ENCODE data around the gene PADI1. TPM values are rescaled to one million over a fixed set of nuclear protein-coding genes. Genes with fewer than 3 reads are reported as not detected.

The PADI1 gene
- polyA plus RNA-seq, 1 donor from 2014 or later: 0.66 TPM

- Histone ChIP-seq H3K36me3 (ENCODE audit: insufficient read depth, low read length) (no peaks in the 10 kb centered on the region), H3K4me2 (ENCODE audit: low read length) (no peak overlapping the region), H3K9ac (ENCODE audit: low read length) (no peak overlapping the region), H4K20me1 (ENCODE audit: insufficient read depth) (no peaks in the 10 kb centered on the region), H3K27me3 (ENCODE audit: insufficient read depth, low read depth, low read length) (no peaks in the 10 kb centered on the region), H3K4me3 (ENCODE audit: low read length) (no peak overlapping the region), H3K9me3 (ENCODE audit: low read length) (no peaks in the 10 kb centered on the region), H3F3A (ENCODE audit: insufficient read depth, low read length, poor library complexity, severe bottlenecking) (no peaks in the 10 kb centered on the region), H3K79me2 (replicated peaks; ENCODE audit: insufficient read depth, low read length) (no peaks in the 10 kb centered on the region), H3K27ac (ENCODE audit: low read length) (no peak overlapping the region), H3K9me2 (ENCODE audit: insufficient read depth, low read length) (no peaks in the 10 kb centered on the region), H2AFZ (ENCODE audit: low read depth, low read length) (peak overlapping the region; percentile 18)
- no peak for TF ChIP-seq MXI1 (conservative IDR thresholded peaks at IDR 0.05; ENCODE audit: poor library complexity, severe bottlenecking)
- TF ChIP-seq EZH2 (IDR thresholded peaks at IDR 0.05; ENCODE audit: borderline replicate concordance, insufficient read depth, low read length, poor library complexity, severe bottlenecking): no peak
- TF ChIP-seq CTCF (IDR thresholded peaks at IDR 0.05; ENCODE audit: poor library complexity, severe bottlenecking): no peak
- no peak for TF ChIP-seq POLR2AphosphoS5 (IDR thresholded peaks at IDR 0.05)
- no peak for TF ChIP-seq SMC3 (conservative IDR thresholded peaks at IDR 0.05; ENCODE audit: poor library complexity)
- TF ChIP-seq EP300 (conservative IDR thresholded peaks at IDR 0.05; ENCODE audit: poor library complexity, severe bottlenecking): no peak
- TF ChIP-seq TAF1 (IDR thresholded peaks at IDR 0.05; ENCODE audit: low read depth): no peak
- TF ChIP-seq RAD21 (conservative IDR thresholded peaks at IDR 0.05): no peak
- no peak for TF ChIP-seq REST (IDR thresholded peaks at IDR 0.05; ENCODE audit: borderline replicate concordance)
Measured at GRCh38 chr1:17192394-17193221, 12.3 kb upstream of the PADI1 start.

DNA sequence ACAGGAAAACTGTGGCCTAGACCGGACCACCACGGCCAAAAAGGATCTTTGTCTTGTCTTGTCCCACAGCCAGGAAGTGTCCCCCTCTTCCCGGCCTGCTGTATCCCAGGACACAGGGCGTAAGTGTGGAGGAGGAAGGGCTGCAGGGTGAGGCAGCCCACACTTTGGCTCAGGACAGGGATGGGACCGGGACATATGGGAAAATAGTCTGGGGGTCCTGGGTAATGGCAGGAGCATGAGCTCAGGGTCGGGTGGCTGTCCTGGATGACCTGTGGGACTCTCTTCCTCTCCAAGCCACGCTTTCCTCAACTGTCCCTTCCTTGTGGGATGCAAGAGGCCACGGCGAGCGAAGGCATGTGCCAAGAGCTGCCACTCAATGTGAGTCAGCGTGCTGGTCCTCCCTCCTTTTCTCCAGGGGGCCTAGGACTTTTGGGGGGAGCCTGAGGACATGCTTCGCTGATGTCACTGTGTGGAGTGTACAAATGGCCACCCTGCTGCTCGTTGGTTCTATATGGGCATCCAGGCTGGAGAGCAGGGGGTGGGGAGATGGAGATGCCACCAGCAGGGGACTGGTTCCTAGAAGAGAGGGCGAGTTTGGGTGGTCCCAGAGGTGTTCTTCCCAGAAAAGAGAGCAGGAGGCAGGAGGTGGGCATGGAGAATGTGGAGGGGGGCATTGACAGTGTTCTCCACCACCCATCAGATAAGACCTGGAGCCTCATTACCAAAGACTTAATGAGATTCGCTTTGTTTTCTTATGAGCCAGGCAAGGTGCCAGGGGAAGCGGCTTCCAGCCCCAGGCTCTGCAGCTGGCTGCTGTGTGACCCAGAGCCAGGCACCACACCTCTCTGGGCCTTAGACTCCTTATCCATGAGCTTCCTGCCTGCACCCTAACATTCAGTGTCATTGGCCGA, 11.5 kb upstream of the PADI1 start:
- Histone ChIP-seq H3K79me2 (replicated peaks; ENCODE audit: insufficient read depth, low read length) (no peaks in the 10 kb centered on the region), H3K36me3 (ENCODE audit: insufficient read depth, low read length) (no peaks in the 10 kb centered on the region), H2AFZ (ENCODE audit: low read depth, low read length) (no peak overlapping the region), H3K9me3 (ENCODE audit: low read length) (no peaks in the 10 kb centered on the region), H3K9me2 (ENCODE audit: insufficient read depth, low read length) (no peaks in the 10 kb centered on the region), H3K27ac (ENCODE audit: low read length) (no peak overlapping the region), H3K27me3 (ENCODE audit: insufficient read depth, low read depth, low read length) (no peaks in the 10 kb centered on the region), H3K9ac (ENCODE audit: low read length) (no peak overlapping the region), H3K4me3 (ENCODE audit: low read length) (no peak overlapping the region), H3K4me2 (ENCODE audit: low read length) (no peak overlapping the region), H4K20me1 (ENCODE audit: insufficient read depth) (no peaks in the 10 kb centered on the region), H3F3A (ENCODE audit: insufficient read depth, low read length, poor library complexity, severe bottlenecking) (no peaks in the 10 kb centered on the region)
- no peak for TF ChIP-seq CTCF (IDR thresholded peaks at IDR 0.05; ENCODE audit: poor library complexity, severe bottlenecking)
- TF ChIP-seq MXI1 (conservative IDR thresholded peaks at IDR 0.05; ENCODE audit: poor library complexity, severe bottlenecking): no peak
- TF ChIP-seq RAD21 (conservative IDR thresholded peaks at IDR 0.05): no peak
- no peak for TF ChIP-seq EP300 (conservative IDR thresholded peaks at IDR 0.05; ENCODE audit: poor library complexity, severe bottlenecking)
- TF ChIP-seq SMC3 (conservative IDR thresholded peaks at IDR 0.05; ENCODE audit: poor library complexity): no peak
- TF ChIP-seq EZH2 (IDR thresholded peaks at IDR 0.05; ENCODE audit: borderline replicate concordance, insufficient read depth, low read length, poor library complexity, severe bottlenecking): no peak
- no peak for TF ChIP-seq POLR2AphosphoS5 (IDR thresholded peaks at IDR 0.05)
- no peak for TF ChIP-seq REST (IDR thresholded peaks at IDR 0.05; ENCODE audit: borderline replicate concordance)
- TF ChIP-seq TAF1 (IDR thresholded peaks at IDR 0.05; ENCODE audit: low read depth): no peak

Data from neural cell (in vitro differentiated cells).